ENCODE results near the gene PNMA6F.

The PNMA6F gene

DNA sequence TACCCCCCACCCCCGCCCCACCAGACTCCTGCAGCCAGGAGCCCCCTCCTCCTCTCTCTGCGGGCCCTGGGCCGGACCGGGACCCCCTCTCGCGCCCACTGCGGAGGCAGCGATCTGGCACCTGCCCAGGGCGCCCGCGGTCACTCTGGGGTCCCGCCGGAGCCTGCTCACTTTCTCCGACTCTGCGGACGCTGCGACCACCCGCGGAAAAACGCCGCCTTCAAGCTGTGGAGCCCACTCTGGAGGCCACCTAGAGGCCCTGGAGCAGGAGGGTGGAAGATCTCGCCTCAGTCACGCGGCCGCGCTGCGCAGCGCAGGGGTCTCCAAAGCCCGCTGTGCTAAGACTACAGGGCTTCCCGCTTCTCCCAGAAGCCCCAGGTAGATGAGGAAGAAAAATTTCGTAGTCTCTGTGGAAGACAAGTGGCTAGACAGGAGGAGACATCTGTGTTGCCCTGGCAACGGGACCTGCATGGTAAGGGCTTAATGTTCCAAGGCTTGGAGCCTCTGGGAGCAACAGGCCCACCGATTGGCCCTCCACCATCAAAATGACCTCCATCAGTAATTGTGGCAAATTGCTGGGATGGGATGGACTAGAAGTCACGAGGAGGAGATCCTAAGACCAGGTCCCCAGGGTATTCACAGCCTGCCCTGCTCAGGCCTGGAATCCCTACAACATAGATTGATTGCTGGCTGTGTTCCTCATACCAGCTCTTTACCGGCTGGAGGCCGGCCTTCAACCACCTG, at the start of gene PNMA6F:
TSS of gene PNMA6F (minus strand) at position 387 of the 744 bp plus-strand sequence. CDS start 1,093 bp downstream, outside the sequence.
- no peak within 1 kb of the TSS for H3K4me2 ChIP-seq (ENCODE audit: low read depth, low read length)
- no peaks in the 10 kb centered on the region for H3F3A ChIP-seq (ENCODE audit: insufficient read depth, low read length)
- H3K27me3 ChIP-seq (replicated peaks; ENCODE audit: insufficient read depth, low read length): no peaks in the 10 kb centered on the region
- no peak within 1 kb of the TSS for H2AFZ ChIP-seq (ENCODE audit: low read length)
- no peaks in the 10 kb centered on the region for H3K79me2 ChIP-seq (ENCODE audit: low read length)
- no peak within 1 kb of the TSS for H3K9ac ChIP-seq (ENCODE audit: low read length)
- no peak within 1 kb of the TSS for H3K27ac ChIP-seq (ENCODE audit: low read length)
- H3K9me2 ChIP-seq (replicated peaks; ENCODE audit: insufficient read depth, low read length): no peaks in the 10 kb centered on the region
- H3K36me3 ChIP-seq (replicated peaks; ENCODE audit: insufficient read depth, low read length): no peaks in the 10 kb centered on the region
- no peaks in the 10 kb centered on the region for H4K20me1 ChIP-seq (ENCODE audit: insufficient read depth, low read length)
- no peak for DNase-seq
- no peaks in the 10 kb centered on the region for H3K4me1 ChIP-seq (ENCODE audit: low read length)
- H3K4me3 ChIP-seq (ENCODE audit: low read length): no peak within 1 kb of the TSS
- no peaks in the 10 kb centered on the region for H3K9me3 ChIP-seq (replicated peaks; ENCODE audit: insufficient read depth, low read length)
- no peak for TF ChIP-seq EZH2 (optimal IDR thresholded peaks at IDR 0.05; ENCODE audit: low read depth, low read length)

DNA sequence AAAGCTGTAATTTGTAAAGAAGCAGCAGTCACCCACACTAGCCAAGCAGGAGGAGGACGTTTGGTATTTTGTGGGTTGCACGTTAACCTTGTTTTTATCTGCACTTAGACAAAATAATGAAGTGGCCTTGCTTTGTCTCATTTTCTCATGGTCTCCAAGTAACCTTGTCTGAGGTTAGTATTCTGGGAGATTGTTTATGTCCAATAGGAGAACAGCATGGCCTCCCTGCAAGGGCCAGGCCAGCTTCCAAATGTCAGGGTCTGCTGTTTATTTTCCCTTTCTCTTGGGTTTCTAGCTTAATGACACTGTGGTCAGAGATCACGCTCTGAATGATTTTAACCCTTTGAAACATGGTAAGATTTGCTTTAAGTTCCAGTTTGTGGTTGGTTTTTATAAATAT, 49.7 kb upstream of the PNMA6F start:
- H3K36me3 ChIP-seq (replicated peaks; ENCODE audit: insufficient read depth, low read length): no peaks in the 10 kb centered on the region
- no peak for DNase-seq
- no peaks in the 10 kb centered on the region for H4K20me1 ChIP-seq (ENCODE audit: insufficient read depth, low read length)
- H3K4me2 ChIP-seq (ENCODE audit: low read depth, low read length): no peak overlapping the region
- no peaks in the 10 kb centered on the region for H3K27me3 ChIP-seq (replicated peaks; ENCODE audit: insufficient read depth, low read length)
- no peak for TF ChIP-seq EZH2 (optimal IDR thresholded peaks at IDR 0.05; ENCODE audit: low read depth, low read length)
- TF ChIP-seq EZH2phosphoT487 (IDR thresholded peaks at IDR 0.05; ENCODE audit: low read length): no peak
- TF ChIP-seq, protein P1, sequence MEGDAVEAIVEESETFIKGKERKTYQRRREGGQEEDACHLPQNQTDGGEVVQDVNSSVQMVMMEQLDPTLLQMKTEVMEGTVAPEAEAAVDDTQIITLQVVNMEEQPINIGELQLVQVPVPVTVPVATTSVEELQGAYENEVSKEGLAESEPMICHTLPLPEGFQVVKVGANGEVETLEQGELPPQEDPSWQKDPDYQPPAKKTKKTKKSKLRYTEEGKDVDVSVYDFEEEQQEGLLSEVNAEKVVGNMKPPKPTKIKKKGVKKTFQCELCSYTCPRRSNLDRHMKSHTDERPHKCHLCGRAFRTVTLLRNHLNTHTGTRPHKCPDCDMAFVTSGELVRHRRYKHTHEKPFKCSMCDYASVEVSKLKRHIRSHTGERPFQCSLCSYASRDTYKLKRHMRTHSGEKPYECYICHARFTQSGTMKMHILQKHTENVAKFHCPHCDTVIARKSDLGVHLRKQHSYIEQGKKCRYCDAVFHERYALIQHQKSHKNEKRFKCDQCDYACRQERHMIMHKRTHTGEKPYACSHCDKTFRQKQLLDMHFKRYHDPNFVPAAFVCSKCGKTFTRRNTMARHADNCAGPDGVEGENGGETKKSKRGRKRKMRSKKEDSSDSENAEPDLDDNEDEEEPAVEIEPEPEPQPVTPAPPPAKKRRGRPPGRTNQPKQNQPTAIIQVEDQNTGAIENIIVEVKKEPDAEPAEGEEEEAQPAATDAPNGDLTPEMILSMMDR (IDR thresholded peaks at IDR 0.05; ENCODE audit: low read length): no peak
- no peak overlapping the region for H2AFZ ChIP-seq (ENCODE audit: low read length)
- H3K9me3 ChIP-seq (replicated peaks; ENCODE audit: insufficient read depth, low read length): no peaks in the 10 kb centered on the region
- H3K9me2 ChIP-seq (replicated peaks; ENCODE audit: insufficient read depth, low read length): no peaks in the 10 kb centered on the region
- H3K79me2 ChIP-seq (ENCODE audit: low read length): no peaks in the 10 kb centered on the region
- no peak overlapping the region for H3K9ac ChIP-seq (ENCODE audit: low read length)
- no peak overlapping the region for H3K4me3 ChIP-seq (ENCODE audit: low read length)
- no peaks in the 10 kb centered on the region for H3F3A ChIP-seq (ENCODE audit: insufficient read depth, low read length)
- peaks cover 3% of the 10 kb centered on the region; the same call in 1 of the 2 replicates for H3K4me1 ChIP-seq (ENCODE audit: low read length)
- H3K27ac ChIP-seq (ENCODE audit: low read length): no peak overlapping the region

DNA sequence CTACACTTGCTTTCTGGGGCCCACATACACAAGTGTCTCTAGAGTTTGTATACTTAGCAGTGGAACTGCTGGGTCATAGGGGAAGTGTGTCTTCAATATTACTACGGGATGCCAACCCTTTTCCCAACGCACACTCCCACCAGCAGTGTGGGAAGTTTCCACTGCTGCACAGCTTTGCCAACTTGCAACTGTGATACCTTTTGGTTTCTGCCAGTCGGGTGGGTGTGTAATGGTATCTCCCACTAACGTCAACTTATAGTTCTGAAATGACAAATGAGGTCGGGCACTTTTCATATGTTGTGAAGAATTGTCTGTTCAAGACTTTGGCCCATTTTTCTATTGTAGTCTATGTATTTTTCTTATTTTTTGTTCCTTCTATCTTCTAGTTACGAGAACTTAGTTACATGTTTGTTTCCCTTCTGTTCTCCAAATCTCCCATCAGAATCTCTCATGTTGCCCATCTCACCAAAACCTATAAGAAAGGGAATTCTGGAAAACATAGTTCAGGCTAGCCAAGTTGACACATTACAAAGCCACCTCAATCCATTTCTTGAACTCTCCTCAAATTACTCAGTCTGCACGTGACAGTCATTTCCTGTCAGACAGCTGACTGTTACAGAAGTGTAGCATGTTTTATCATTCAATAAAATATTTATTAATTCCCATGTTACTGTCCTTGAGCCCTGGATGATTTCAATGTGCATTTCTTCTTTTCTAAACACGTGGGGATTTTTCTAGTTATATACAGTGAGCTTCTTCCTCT, 48.9 kb upstream of the PNMA6F start:
- Histone ChIP-seq H3K79me2 (ENCODE audit: low read length) (no peaks in the 10 kb centered on the region), H3K4me3 (ENCODE audit: low read length) (no peak overlapping the region), H3K9ac (ENCODE audit: low read length) (no peak overlapping the region), H3K36me3 (replicated peaks; ENCODE audit: insufficient read depth, low read length) (no peaks in the 10 kb centered on the region), H4K20me1 (ENCODE audit: insufficient read depth, low read length) (no peaks in the 10 kb centered on the region), H3F3A (ENCODE audit: insufficient read depth, low read length) (no peaks in the 10 kb centered on the region), H3K9me2 (replicated peaks; ENCODE audit: insufficient read depth, low read length) (no peaks in the 10 kb centered on the region), H2AFZ (ENCODE audit: low read length) (no peak overlapping the region), H3K4me2 (ENCODE audit: low read depth, low read length) (no peak overlapping the region), H3K27ac (ENCODE audit: low read length) (no peak overlapping the region), H3K9me3 (replicated peaks; ENCODE audit: insufficient read depth, low read length) (no peaks in the 10 kb centered on the region), H3K4me1 (ENCODE audit: low read length) (peaks cover 6% of the 10 kb centered on the region; the same call in 1 of the 2 replicates), H3K27me3 (replicated peaks; ENCODE audit: insufficient read depth, low read length) (no peaks in the 10 kb centered on the region)
- no peak for DNase-seq
- no peak for TF ChIP-seq EZH2 (optimal IDR thresholded peaks at IDR 0.05; ENCODE audit: low read depth, low read length)
- TF ChIP-seq, protein P1 (IDR thresholded peaks at IDR 0.05; ENCODE audit: low read length): no peak
- TF ChIP-seq EZH2phosphoT487 (IDR thresholded peaks at IDR 0.05; ENCODE audit: low read length): no peak

Data from MM.1S (cell line).